Measurements from ENCODE around the gene DNAJC18.

DNA sequence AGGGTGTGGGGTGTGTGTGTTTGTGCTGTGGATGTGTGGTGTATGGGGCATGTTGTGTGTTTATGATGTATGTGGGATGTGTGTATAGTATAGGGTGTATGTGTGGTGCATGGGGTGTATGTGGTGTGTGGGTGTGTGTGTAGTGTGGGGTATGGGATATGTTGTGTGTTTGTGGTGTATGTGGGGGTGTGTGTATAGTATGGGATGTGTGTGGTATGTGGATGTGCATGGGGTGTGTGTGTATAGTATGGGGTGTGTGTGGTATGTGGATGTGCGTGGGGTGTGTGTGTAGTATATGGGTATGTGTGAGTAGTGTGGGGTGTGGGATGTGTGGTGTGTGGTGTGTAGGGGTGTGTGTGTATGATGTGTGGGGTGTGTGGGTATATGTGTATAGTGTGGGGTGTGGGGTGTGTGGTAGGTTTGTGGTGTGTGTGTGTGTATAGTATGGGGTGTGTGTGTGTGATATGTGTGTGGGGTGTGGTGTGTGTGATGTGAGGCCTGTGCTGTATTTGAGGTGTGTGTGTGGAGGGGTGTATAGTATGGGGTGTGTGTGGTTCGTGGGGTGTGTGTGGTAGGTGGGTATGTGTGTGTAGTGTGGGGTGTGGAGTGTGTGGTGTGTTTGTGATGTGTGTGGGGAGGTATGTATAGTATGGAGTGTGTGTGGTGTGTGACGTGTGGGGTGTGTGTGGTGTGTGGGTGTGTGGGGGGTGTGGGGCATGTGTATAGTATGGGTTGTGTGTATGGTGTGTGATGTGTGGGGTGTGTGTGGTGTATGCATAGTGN is 12.7 kb upstream of the DNAJC18 start:
- TF ChIP-seq POLR2A (IDR thresholded peaks at IDR 0.05; ENCODE audit: extremely low read depth, insufficient read length) (no peak), MYC (IDR thresholded peaks at IDR 0.05; ENCODE audit: low read depth, low read length) (no peak)
- TF ChIP-seq, protein P1, sequence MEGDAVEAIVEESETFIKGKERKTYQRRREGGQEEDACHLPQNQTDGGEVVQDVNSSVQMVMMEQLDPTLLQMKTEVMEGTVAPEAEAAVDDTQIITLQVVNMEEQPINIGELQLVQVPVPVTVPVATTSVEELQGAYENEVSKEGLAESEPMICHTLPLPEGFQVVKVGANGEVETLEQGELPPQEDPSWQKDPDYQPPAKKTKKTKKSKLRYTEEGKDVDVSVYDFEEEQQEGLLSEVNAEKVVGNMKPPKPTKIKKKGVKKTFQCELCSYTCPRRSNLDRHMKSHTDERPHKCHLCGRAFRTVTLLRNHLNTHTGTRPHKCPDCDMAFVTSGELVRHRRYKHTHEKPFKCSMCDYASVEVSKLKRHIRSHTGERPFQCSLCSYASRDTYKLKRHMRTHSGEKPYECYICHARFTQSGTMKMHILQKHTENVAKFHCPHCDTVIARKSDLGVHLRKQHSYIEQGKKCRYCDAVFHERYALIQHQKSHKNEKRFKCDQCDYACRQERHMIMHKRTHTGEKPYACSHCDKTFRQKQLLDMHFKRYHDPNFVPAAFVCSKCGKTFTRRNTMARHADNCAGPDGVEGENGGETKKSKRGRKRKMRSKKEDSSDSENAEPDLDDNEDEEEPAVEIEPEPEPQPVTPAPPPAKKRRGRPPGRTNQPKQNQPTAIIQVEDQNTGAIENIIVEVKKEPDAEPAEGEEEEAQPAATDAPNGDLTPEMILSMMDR (IDR thresholded peaks at IDR 0.05; ENCODE audit: low read depth, low read length): no peak
- TF ChIP-seq, protein P2, sequence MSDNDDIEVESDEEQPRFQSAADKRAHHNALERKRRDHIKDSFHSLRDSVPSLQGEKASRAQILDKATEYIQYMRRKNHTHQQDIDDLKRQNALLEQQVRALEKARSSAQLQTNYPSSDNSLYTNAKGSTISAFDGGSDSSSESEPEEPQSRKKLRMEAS (IDR thresholded peaks at IDR 0.05; ENCODE audit: low read depth, low read length): no peak
